Measurements from ENCODE around the gene PRKAB2. TPM values are rescaled to one million over a fixed set of nuclear protein-coding genes. Genes with fewer than 3 reads are reported as not detected.

Gene PRKAB2
- total RNA-seq, 1 experiment from 2014 or later, result 8.1 TPM

GRCh38 chr1:147214325-147214724, 42.1 kb upstream of the PRKAB2 start:
- Histone ChIP-seq H3K4me2 (no peak overlapping the region), H2AFZ (no peak overlapping the region), H3K4me1 (replicated peaks; ENCODE audit: insufficient read depth) (no peaks in the 10 kb centered on the region), H3K27me3 (ENCODE audit: insufficient read depth, low read depth) (no peaks in the 10 kb centered on the region), H3K4me3 (no peak overlapping the region), H3F3A (ENCODE audit: insufficient read depth, low read depth) (no peaks in the 10 kb centered on the region), H3K9me2 (ENCODE audit: insufficient read depth) (no peaks in the 10 kb centered on the region), H4K20me1 (ENCODE audit: insufficient read depth) (no peaks in the 10 kb centered on the region), H3K36me3 (ENCODE audit: low read depth) (no peaks in the 10 kb centered on the region), H3K79me2 (ENCODE audit: low read depth) (no peaks in the 10 kb centered on the region), H3K27ac (no peak overlapping the region), H3K9me3 (ENCODE audit: insufficient read depth, low read depth) (no peaks in the 10 kb centered on the region)
- no peak for DNase-seq
- no peak for TF ChIP-seq CTCF (conservative IDR thresholded peaks at IDR 0.05)
- no peak for TF ChIP-seq EZH2 (IDR thresholded peaks at IDR 0.05; ENCODE audit: low read depth)
- CTCF ChIA-PET, result no interaction called here
- no TSS peak for BruUV-seq (replicated peaks)
- intact Hi-C loops (cut with micrococcal nuclease; ENCODE audit: unreplicated experiment), result no loop called here
- POLR2A ChIA-PET (ENCODE audit: unreplicated experiment), result no interaction called here

- no peak for DNase-seq
- H3K27ac ChIP-seq, result no peak overlapping the region
- H3K4me1 ChIP-seq (replicated peaks; ENCODE audit: insufficient read depth), result no peaks in the 10 kb centered on the region
- ChIA-PET POLR2A (ENCODE audit: unreplicated experiment) (no interaction called here), CTCF (no interaction called here)
- no peaks in the 10 kb centered on the region for H3K79me2 ChIP-seq (ENCODE audit: low read depth)
- no peaks in the 10 kb centered on the region for H3K27me3 ChIP-seq (ENCODE audit: insufficient read depth, low read depth)
- no peaks in the 10 kb centered on the region for H4K20me1 ChIP-seq (ENCODE audit: insufficient read depth)
- no peak overlapping the region for H3K4me2 ChIP-seq
- no peak overlapping the region for H3K4me3 ChIP-seq
- H3F3A ChIP-seq (ENCODE audit: insufficient read depth, low read depth), result no peaks in the 10 kb centered on the region
- BruUV-seq (replicated peaks), result no TSS peak
- H3K9me3 ChIP-seq (ENCODE audit: insufficient read depth, low read depth), result no peaks in the 10 kb centered on the region
- no peaks in the 10 kb centered on the region for H3K36me3 ChIP-seq (ENCODE audit: low read depth)
- no peak overlapping the region for H2AFZ ChIP-seq
- no peaks in the 10 kb centered on the region for H3K9me2 ChIP-seq (ENCODE audit: insufficient read depth)
- no peak for TF ChIP-seq EZH2 (IDR thresholded peaks at IDR 0.05; ENCODE audit: low read depth)
- intact Hi-C loops (cut with micrococcal nuclease; ENCODE audit: unreplicated experiment), result no loop called here
These were observed 41.0 kb upstream of the PRKAB2 start for GRCh38 chr1:147213271-147213670.

GRCh38 chr1:147211577-147211976, 39.3 kb upstream of the PRKAB2 start:
- H3K27me3 ChIP-seq (ENCODE audit: insufficient read depth, low read depth), result no peaks in the 10 kb centered on the region
- no peaks in the 10 kb centered on the region for H3K9me3 ChIP-seq (ENCODE audit: insufficient read depth, low read depth)
- intact Hi-C loops (cut with micrococcal nuclease; ENCODE audit: unreplicated experiment), result no loop called here
- no peaks in the 10 kb centered on the region for H3K79me2 ChIP-seq (ENCODE audit: low read depth)
- TF ChIP-seq EZH2 (IDR thresholded peaks at IDR 0.05; ENCODE audit: low read depth) (no peak), CTCF (conservative IDR thresholded peaks at IDR 0.05) (no peak)
- H3K4me2 ChIP-seq, result no peak overlapping the region
- H3K36me3 ChIP-seq (ENCODE audit: low read depth), result no peaks in the 10 kb centered on the region
- no peaks in the 10 kb centered on the region for H3K4me1 ChIP-seq (replicated peaks; ENCODE audit: insufficient read depth)
- peak in 1 of 2 experiments; percentile 19 for DNase-seq
- no peak overlapping the region for H3K27ac ChIP-seq
- ChIA-PET CTCF (no interaction called here), POLR2A (ENCODE audit: unreplicated experiment) (no interaction called here)
- no TSS peak for BruUV-seq (replicated peaks)
- no peak overlapping the region for H3K4me3 ChIP-seq
- H3K9me2 ChIP-seq (ENCODE audit: insufficient read depth), result no peaks in the 10 kb centered on the region
- no peaks in the 10 kb centered on the region for H3F3A ChIP-seq (ENCODE audit: insufficient read depth, low read depth)
- no peaks in the 10 kb centered on the region for H4K20me1 ChIP-seq (ENCODE audit: insufficient read depth)
- H2AFZ ChIP-seq, result no peak overlapping the region

GRCh38 chr1:147210987-147211386, 38.7 kb upstream of the PRKAB2 start:
- TF ChIP-seq CTCF (conservative IDR thresholded peaks at IDR 0.05) (no peak), EZH2 (IDR thresholded peaks at IDR 0.05; ENCODE audit: low read depth) (no peak)
- Histone ChIP-seq H3K4me3 (no peak overlapping the region), H2AFZ (no peak overlapping the region), H3K27ac (no peak overlapping the region), H3K9me3 (ENCODE audit: insufficient read depth, low read depth) (no peaks in the 10 kb centered on the region), H3K4me2 (no peak overlapping the region), H3K36me3 (ENCODE audit: low read depth) (no peaks in the 10 kb centered on the region), H4K20me1 (ENCODE audit: insufficient read depth) (no peaks in the 10 kb centered on the region), H3K79me2 (ENCODE audit: low read depth) (no peaks in the 10 kb centered on the region), H3K4me1 (replicated peaks; ENCODE audit: insufficient read depth) (no peaks in the 10 kb centered on the region), H3K27me3 (ENCODE audit: insufficient read depth, low read depth) (no peaks in the 10 kb centered on the region), H3F3A (ENCODE audit: insufficient read depth, low read depth) (no peaks in the 10 kb centered on the region), H3K9me2 (ENCODE audit: insufficient read depth) (no peaks in the 10 kb centered on the region)
- no TSS peak for BruUV-seq (replicated peaks)
- ChIA-PET POLR2A (ENCODE audit: unreplicated experiment) (no interaction called here), CTCF (no interaction called here)
- intact Hi-C loops (cut with micrococcal nuclease; ENCODE audit: unreplicated experiment), result no loop called here
- DNase-seq, result peak in 1 of 2 experiments; percentile 28

Data from PC-9 (cell line).